Right lobe of liver (tissue), 4 donors: ENCODE data around the gene FHL3.

ENCODE experiments used
- CTCF ChIP-seq, 4 donors: fragments of 200-600 bp in 3 of 4; fragments of 450-650 bp in 1 of 4; IDR thresholded peaks; one replicate each; pipeline versions ENCODE4 v1.5.1 to v1.8.0; 2016 to 2022; ENCODE audit warnings: antibody characterized with exemption in 4 of 4, mild to moderate bottlenecking in 2 of 4
- POLR2A ChIP-seq: fragments of 450-650 bp; IDR thresholded peaks from one replicate; pipeline ENCODE4 v1.6.1; 2017; ENCODE audit warnings: antibody characterized with exemption, mild to moderate bottlenecking
- donor health status: DM: no; HTN: no; CAD: no.
- donor health status: DM: no; HTN: no; CAD: no.
- donor health status: DM: no; HTN: yes; CAD: no.

- TF ChIP-seq CTCF (IDR thresholded peaks at IDR 0.05) = no peak
- TF ChIP-seq POLR2A = no peak
These were observed 904 bp upstream of the FHL3 start for GRCh38 chr1:38006008-38006828.
